Right cardiac atrium (tissue), 5 donors: ENCODE measurements around the gene NOX4. TPM values are rescaled to one million over a fixed set of nuclear protein-coding genes. Genes with fewer than 3 reads are reported as not detected.

Experiments
- ATAC-seq, 2 donors: fragments of 200-7000 bp; cut with Tn5 transposase; one replicate each; pipeline versions ENCODE4 v1.8.0 to v1.9.1; 2020; ENCODE audit warnings: moderate library complexity in 2 of 2, mild to moderate bottlenecking in 1 of 2
- DNase-seq, 3 donors: peaks; one replicate each; pipeline ENCODE4 v3.0.0-alpha.2; 2020
- H3K27ac ChIP-seq: one replicate; pipeline ENCODE4 v1.5.1; 2013; ENCODE audit warnings: mild to moderate bottlenecking, low read length, control low read depth, moderate library complexity
- H3K27me3 ChIP-seq: one replicate; pipeline ENCODE4 v1.6.1; 2013; ENCODE audit not compliant: control insufficient read depth, insufficient read depth
- H3K4me1 ChIP-seq: one replicate; pipeline ENCODE4 v1.6.1; 2013; ENCODE audit warnings: low read length; ENCODE audit not compliant: control insufficient read depth, insufficient read depth
- H3K4me3 ChIP-seq: one replicate; pipeline ENCODE4 v1.5.1; 2013; ENCODE audit warnings: low read length, control low read depth
- H3K9me3 ChIP-seq: one replicate; pipeline ENCODE4 v1.6.1; 2013; ENCODE audit warnings: low read length; ENCODE audit not compliant: control insufficient read depth
- WGBS: extraction: QIAGEN DNeasy Blood & Tissue Kit; methylation state at CpG from one replicate; pipeline ENCODE4 v1.1.7; 2013; 5-methylcytosine and 5-hydroxymethylcytosine counted together
- intact Hi-C, 4 donors: fragments of 100-400 bp; cut with DNase I; formaldehyde crosslinking; loops; one replicate each; pipeline versions ENCODE4 v1.11.0 to v1.14.0; 2022 to 2023
- long read RNA-seq, 4 donors: library from polyadenylated mRNA; unstranded; transcript quantifications; one replicate each; pipeline ENCODE4 v2.0.0, GENCODE V29; 2020 to 2021
- polyA plus RNA-seq: library from polyadenylated mRNA; stranded (reverse); fragments of 200-250 nt; gene quantifications from one replicate; pipeline ENCODE4 v1.2.3, GENCODE V29; 2013
- total RNA-seq, 4 donors: library from RNA; stranded (reverse); fragmentation: NEBNext Ultra II Directional; extraction: Animal tissue kit (Norgen Biotek cat#: 25700); gene quantifications; one replicate each; pipeline ENCODE4 v1.2.1, GENCODE V29; 2021
- donor health status: healthy with polysubstance abuse.
- donor health status: DM: no; HTN: yes; CAD: no.
- donor health status: DM: no; HTN: no; CAD: no.
- donor health status: DM: no; HTN: yes; CAD: no; lungs with severe emphysema.
- donor health status: DM: yes; HTN: yes; CAD: no.

NOX4 gene
- total RNA-seq (1 to 10 TPM; 4.9 to 9.3 (median 7.9) TPM), polyA plus RNA-seq (4.7 TPM)
- long read RNA-seq, donor 1, partial matches to known transcripts, result 0 of 2 reads
- long read RNA-seq, donor 1, other reads (novel, unspliced or antisense), result 1 of 2 reads
- long read RNA-seq, donor 2, partial matches to known transcripts, result 0 of 1 reads
- long read RNA-seq, donor 2, other reads (novel, unspliced or antisense), result 0 of 1 reads
- long read RNA-seq, donor 3, partial matches to known transcripts, result 0 of 9 reads
- long read RNA-seq, donor 3, other reads (novel, unspliced or antisense), result 6 of 9 reads
- long read RNA-seq, donor 4, partial matches to known transcripts, result 0 of 4 reads
- long read RNA-seq, donor 4, other reads (novel, unspliced or antisense), result 2 of 4 reads

- Histone ChIP-seq H3K27ac (peak within 1 kb of the TSS; percentile 4), H3K27me3 (no peaks in the 10 kb centered on the region), H3K4me3 (peak within 1 kb of the TSS; percentile 45), H3K9me3 (no peaks in the 10 kb centered on the region), H3K4me1 (no peaks in the 10 kb centered on the region)
- intact Hi-C loops, result no loop called here
- ATAC-seq (peak; percentile 93 to 95), DNase-seq (peak; percentile 55 to 90 (median 85))
- under 1% methylated on average over 51 of the region's 51 CpGs for WGBS
Measured at GRCh38 chr11:89490981-89491690, at the start of gene NOX4. Gene NOX4, minus strand, starts transcription at chr11:89491375. Its CDS starts 129 bp downstream, at chr11:89491246.

- no peak for ATAC-seq
- intact Hi-C loops, result no loop called here
- Histone ChIP-seq H3K9me3 (no peaks in the 10 kb centered on the region), H3K4me1 (no peaks in the 10 kb centered on the region), H3K27ac (no peak overlapping the region), H3K27me3 (no peaks in the 10 kb centered on the region), H3K4me3 (no peak overlapping the region)
- 79% methylated on average over 1 of the region's 1 CpG for WGBS
- no peak for DNase-seq
Measured at GRCh38 chr11:89540826-89541225, 49.7 kb upstream of the NOX4 start.

- no peak for ATAC-seq
- no peaks in the 10 kb centered on the region for H3K9me3 ChIP-seq
- intact Hi-C loops, result no loop called here
- no peaks in the 10 kb centered on the region for H3K4me1 ChIP-seq
- WGBS, result 88% methylated on average over 1 of the region's 1 CpG
- H3K4me3 ChIP-seq, result no peak overlapping the region
- no peaks in the 10 kb centered on the region for H3K27me3 ChIP-seq
- H3K27ac ChIP-seq, result no peak overlapping the region
- DNase-seq, result no peak
Measured at GRCh38 chr11:89537936-89538335, 46.8 kb upstream of the NOX4 start.

- Histone ChIP-seq H3K4me1 (no peaks in the 10 kb centered on the region), H3K27me3 (no peaks in the 10 kb centered on the region), H3K9me3 (no peaks in the 10 kb centered on the region), H3K27ac (no peak overlapping the region), H3K4me3 (no peak overlapping the region)
- ATAC-seq, result no peak
- WGBS, result 37% methylated on average over 1 of the region's 1 CpG
- intact Hi-C loops, result no loop called here
- no peak for DNase-seq
Measured at GRCh38 chr11:89536926-89537325, 45.8 kb upstream of the NOX4 start.

- H3K27me3 ChIP-seq, result no peaks in the 10 kb centered on the region
- no peak overlapping the region for H3K4me3 ChIP-seq
- intact Hi-C loops, result no loop called here
- H3K9me3 ChIP-seq, result no peaks in the 10 kb centered on the region
- H3K27ac ChIP-seq, result no peak overlapping the region
- no peak for DNase-seq
- no peaks in the 10 kb centered on the region for H3K4me1 ChIP-seq
- WGBS, result 61% methylated on average over 4 of the region's 4 CpGs
- ATAC-seq, result no peak
Measured at GRCh38 chr11:89535221-89535620, 44.0 kb upstream of the NOX4 start.

- ATAC-seq, result no peak
Measured at GRCh38 chr11:89529626-89530380, 38.6 kb upstream of the NOX4 start.

GRCh38 chr11:89521792-89522191 is 30.6 kb upstream of the NOX4 start:
- WGBS, result 82% methylated on average over 1 of the region's 1 CpG
- ATAC-seq, result no peak

More at GRCh38 chr11:89529626-89530380, 38.6 kb upstream of the NOX4 start:
- 54% methylated on average over 2 of the region's 2 CpGs for WGBS
- no peak overlapping the region for H3K27ac ChIP-seq
- intact Hi-C loops, result no loop called here
- H3K4me1 ChIP-seq, result no peaks in the 10 kb centered on the region
- H3K9me3 ChIP-seq, result no peaks in the 10 kb centered on the region
- DNase-seq, result no peak
- no peak overlapping the region for H3K4me3 ChIP-seq
- no peaks in the 10 kb centered on the region for H3K27me3 ChIP-seq

GRCh38 chr11:89521294-89521693 is 30.1 kb upstream of the NOX4 start:
- Histone ChIP-seq H3K9me3 (no peaks in the 10 kb centered on the region), H3K4me3 (no peak overlapping the region), H3K27me3 (no peaks in the 10 kb centered on the region), H3K4me1 (no peaks in the 10 kb centered on the region), H3K27ac (no peak overlapping the region)
- DNase-seq, result no peak
- WGBS, result 92% methylated on average over 2 of the region's 2 CpGs
- ATAC-seq, result no peak
- intact Hi-C loops, result no loop called here

More at GRCh38 chr11:89521792-89522191, 30.6 kb upstream of the NOX4 start:
- intact Hi-C loops, result no loop called here
- H3K9me3 ChIP-seq, result no peaks in the 10 kb centered on the region
- no peak for DNase-seq
- no peaks in the 10 kb centered on the region for H3K27me3 ChIP-seq
- no peak overlapping the region for H3K4me3 ChIP-seq
- no peaks in the 10 kb centered on the region for H3K4me1 ChIP-seq
- H3K27ac ChIP-seq, result no peak overlapping the region

GRCh38 chr11:89516496-89516895 is 25.3 kb upstream of the NOX4 start:
- intact Hi-C loops, result no loop called here
- Histone ChIP-seq H3K4me3 (no peak overlapping the region), H3K27ac (no peak overlapping the region), H3K4me1 (no peaks in the 10 kb centered on the region), H3K9me3 (no peaks in the 10 kb centered on the region), H3K27me3 (no peaks in the 10 kb centered on the region)
- DNase-seq (no peak), ATAC-seq (no peak)
- WGBS, result 56% methylated on average over 2 of the region's 2 CpGs

- WGBS, result 83% methylated on average over 5 of the region's 5 CpGs
- no peaks in the 10 kb centered on the region for H3K9me3 ChIP-seq
- H3K4me1 ChIP-seq, result no peaks in the 10 kb centered on the region
- ATAC-seq, result no peak
- H3K4me3 ChIP-seq, result no peak overlapping the region
- H3K27me3 ChIP-seq, result no peaks in the 10 kb centered on the region
- H3K27ac ChIP-seq, result no peak overlapping the region
- DNase-seq, result peak in 2 of 3 donors; percentile 18 to 60
- intact Hi-C loops, result no loop called here
Measured at GRCh38 chr11:89508544-89508943, 17.4 kb upstream of the NOX4 start.

- Histone ChIP-seq H3K4me1 (no peaks in the 10 kb centered on the region), H3K9me3 (no peaks in the 10 kb centered on the region), H3K27ac (no peak overlapping the region), H3K4me3 (no peak overlapping the region), H3K27me3 (no peaks in the 10 kb centered on the region)
- ATAC-seq (no peak), DNase-seq (no peak)
- intact Hi-C loops, result no loop called here
- 84% methylated on average over 2 of the region's 2 CpGs for WGBS
Measured at GRCh38 chr11:89504270-89504669, 13.1 kb upstream of the NOX4 start.
